ENCODE data around the gene YIPF1. TPM values are rescaled to one million over a fixed set of nuclear protein-coding genes. Genes with fewer than 3 reads are reported as not detected.

Gene YIPF1
- total RNA-seq, 1 donor from 2014 or later, result 27.1 TPM

DNA sequence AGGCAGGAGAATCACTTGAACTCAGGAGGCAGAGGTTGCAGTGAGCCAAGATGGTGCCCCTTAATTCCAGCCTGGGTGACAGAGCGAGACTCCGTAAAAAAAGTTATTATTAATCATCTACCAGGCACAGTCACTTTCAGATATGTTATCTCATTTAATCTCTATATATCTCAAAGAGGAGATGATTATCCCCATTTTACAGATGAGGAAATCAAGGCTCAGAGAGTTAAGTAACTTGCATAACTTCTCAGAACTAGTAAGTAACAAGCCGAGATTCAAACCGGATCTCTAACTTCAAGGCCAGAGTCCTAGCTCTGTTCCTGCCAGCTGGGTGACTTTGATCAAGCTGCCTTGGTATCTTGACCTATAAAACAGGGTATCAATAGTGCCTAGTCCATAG, 21.8 kb upstream of the YIPF1 start:
- Mint-ChIP-seq H3K4me1 (ENCODE audit: low read depth, unreplicated experiment) (peaks cover 3% of the 10 kb centered on the region), H3K27ac (ENCODE audit: unreplicated experiment) (no peak overlapping the region), H3K9me3 (ENCODE audit: unreplicated experiment) (no peaks in the 10 kb centered on the region), H3K36me3 (ENCODE audit: low read depth, unreplicated experiment) (peaks cover 16% of the 10 kb centered on the region), H3K4me3 (ENCODE audit: unreplicated experiment) (no peak overlapping the region), H3K27me3 (ENCODE audit: low read depth, unreplicated experiment) (no peaks in the 10 kb centered on the region)
- no peak overlapping the region for H2AFZ ChIP-seq (ENCODE audit: low read depth, low read length)
- no peak overlapping the region for H3K4me2 ChIP-seq (ENCODE audit: low read length)
- H3K27ac ChIP-seq (ENCODE audit: low read depth, low read length), result no peak overlapping the region
- no peaks in the 10 kb centered on the region for H3K36me3 ChIP-seq (ENCODE audit: insufficient read depth, low read length)
- no peak overlapping the region for H3K9ac ChIP-seq (ENCODE audit: low read length)
- FAIRE-seq, result no peak
- no peak overlapping the region for H3K4me3 ChIP-seq (ENCODE audit: insufficient read depth, low read depth, low read length)
- DNase-seq (ENCODE audit: low read depth), result no peak
- H3K4me1 ChIP-seq (ENCODE audit: insufficient read depth, low read length), result no peaks in the 10 kb centered on the region
- H3K27me3 ChIP-seq (ENCODE audit: insufficient read depth, low read length), result no peaks in the 10 kb centered on the region
- no peaks in the 10 kb centered on the region for H4K20me1 ChIP-seq (ENCODE audit: insufficient read depth, low read length)
- no peaks in the 10 kb centered on the region for H3K79me2 ChIP-seq (ENCODE audit: insufficient read depth, low read length)
- TF ChIP-seq EZH2 (IDR thresholded peaks at IDR 0.05; ENCODE audit: insufficient read depth, low read length) (no peak), CTCF (IDR thresholded peaks at IDR 0.05; ENCODE audit: insufficient read depth, low read depth, low read length) (no peak)
- H3K9me3 ChIP-seq (ENCODE audit: insufficient read depth, low read depth, low read length), result no peaks in the 10 kb centered on the region

GRCh38 chr1:53909946-53910345, 20.3 kb upstream of the YIPF1 start:
- Histone ChIP-seq H4K20me1 (ENCODE audit: insufficient read depth, low read length) (no peaks in the 10 kb centered on the region), H3K36me3 (ENCODE audit: insufficient read depth, low read length) (no peaks in the 10 kb centered on the region), H3K27ac (ENCODE audit: low read depth, low read length) (no peak overlapping the region), H3K4me3 (ENCODE audit: insufficient read depth, low read depth, low read length) (no peak overlapping the region), H3K79me2 (ENCODE audit: insufficient read depth, low read length) (no peaks in the 10 kb centered on the region), H2AFZ (ENCODE audit: low read depth, low read length) (no peak overlapping the region), H3K9ac (ENCODE audit: low read length) (no peak overlapping the region), H3K4me2 (ENCODE audit: low read length) (no peak overlapping the region), H3K9me3 (ENCODE audit: insufficient read depth, low read depth, low read length) (no peaks in the 10 kb centered on the region), H3K27me3 (ENCODE audit: insufficient read depth, low read length) (no peaks in the 10 kb centered on the region), H3K4me1 (ENCODE audit: insufficient read depth, low read length) (no peaks in the 10 kb centered on the region)
- no peak overlapping the region for H3K4me3 Mint-ChIP-seq (ENCODE audit: unreplicated experiment)
- no peak overlapping the region for H3K27ac Mint-ChIP-seq (ENCODE audit: unreplicated experiment)
- no peak for FAIRE-seq
- H3K27me3 Mint-ChIP-seq (ENCODE audit: low read depth, unreplicated experiment), result no peaks in the 10 kb centered on the region
- no peak for DNase-seq (ENCODE audit: low read depth)
- TF ChIP-seq CTCF (IDR thresholded peaks at IDR 0.05; ENCODE audit: insufficient read depth, low read depth, low read length) (no peak), EZH2 (IDR thresholded peaks at IDR 0.05; ENCODE audit: insufficient read depth, low read length) (no peak)
- H3K9me3 Mint-ChIP-seq (ENCODE audit: unreplicated experiment), result no peaks in the 10 kb centered on the region
- peaks cover 3% of the 10 kb centered on the region for H3K4me1 Mint-ChIP-seq (ENCODE audit: low read depth, unreplicated experiment)
- peaks cover 13% of the 10 kb centered on the region for H3K36me3 Mint-ChIP-seq (ENCODE audit: low read depth, unreplicated experiment)

DNA sequence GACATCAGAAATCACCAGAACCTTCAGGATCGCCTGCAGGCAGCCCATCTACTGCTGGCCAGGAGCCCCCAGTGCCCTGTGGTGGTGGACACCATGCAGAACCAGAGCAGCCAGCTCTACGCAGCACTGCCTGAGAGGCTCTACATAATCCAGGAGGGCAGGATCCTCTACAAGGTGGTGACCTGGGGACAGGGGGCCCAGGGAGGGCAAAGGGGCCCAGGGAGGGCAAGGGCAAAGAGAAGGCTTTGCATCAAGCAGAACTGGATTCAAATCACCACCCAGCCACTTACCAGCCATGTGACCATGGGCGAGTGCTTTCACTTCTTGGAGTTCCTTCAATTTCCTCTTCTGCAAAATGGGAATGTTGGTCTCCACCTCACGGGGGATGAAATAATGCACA, 16.5 kb upstream of the YIPF1 start:
- Mint-ChIP-seq H3K27me3 (ENCODE audit: low read depth, unreplicated experiment) (no peaks in the 10 kb centered on the region), H3K4me3 (ENCODE audit: unreplicated experiment) (no peak overlapping the region), H3K4me1 (ENCODE audit: low read depth, unreplicated experiment) (peaks cover 10% of the 10 kb centered on the region), H3K36me3 (ENCODE audit: low read depth, unreplicated experiment) (peaks cover 4% of the 10 kb centered on the region), H3K27ac (ENCODE audit: unreplicated experiment) (no peak overlapping the region), H3K9me3 (ENCODE audit: unreplicated experiment) (no peaks in the 10 kb centered on the region)
- no peaks in the 10 kb centered on the region for H3K27me3 ChIP-seq (ENCODE audit: insufficient read depth, low read length)
- FAIRE-seq, result no peak
- no peak overlapping the region for H3K27ac ChIP-seq (ENCODE audit: low read depth, low read length)
- no peak overlapping the region for H3K9ac ChIP-seq (ENCODE audit: low read length)
- no peak overlapping the region for H2AFZ ChIP-seq (ENCODE audit: low read depth, low read length)
- TF ChIP-seq EZH2 (IDR thresholded peaks at IDR 0.05; ENCODE audit: insufficient read depth, low read length), result no peak
- no peak for TF ChIP-seq CTCF (IDR thresholded peaks at IDR 0.05; ENCODE audit: insufficient read depth, low read depth, low read length)
- H3K4me2 ChIP-seq (ENCODE audit: low read length), result no peak overlapping the region
- no peak overlapping the region for H3K4me3 ChIP-seq (ENCODE audit: insufficient read depth, low read depth, low read length)
- H3K36me3 ChIP-seq (ENCODE audit: insufficient read depth, low read length), result no peaks in the 10 kb centered on the region
- H3K79me2 ChIP-seq (ENCODE audit: insufficient read depth, low read length), result no peaks in the 10 kb centered on the region
- DNase-seq (ENCODE audit: low read depth), result no peak
- H3K4me1 ChIP-seq (ENCODE audit: insufficient read depth, low read length), result no peaks in the 10 kb centered on the region
- H3K9me3 ChIP-seq (ENCODE audit: insufficient read depth, low read depth, low read length), result no peaks in the 10 kb centered on the region
- no peaks in the 10 kb centered on the region for H4K20me1 ChIP-seq (ENCODE audit: insufficient read depth, low read length)
